ENCODE measurements around the gene PEX16.
A peak's percentile ranks its signal among the peaks of the same experiment; 100 is the strongest.

The PEX16 gene

GRCh38 chr11:45885274-45885920 lies 32.3 kb downstream of the PEX16 start, which contains the start of gene MAPK8IP1:
MAPK8IP1 (plus strand) TSS chr11:45885651; CDS start chr11:45885821, 170 bp downstream.
- DNase-seq (ENCODE audit: low spot score): peak; percentile 91
- in situ Hi-C loops (cut with MboI; ENCODE audit: low sequenced_read_pairs, unreplicated experiment): no loop called here
- TF ChIP-seq CTCF (IDR thresholded peaks at IDR 0.05; ENCODE audit: borderline replicate concordance, control extremely low read depth, extremely low read depth, insufficient read depth, missing control alignments): no peak

- no peak for DNase-seq (ENCODE audit: low spot score)
- TF ChIP-seq CTCF (IDR thresholded peaks at IDR 0.05; ENCODE audit: borderline replicate concordance, control extremely low read depth, extremely low read depth, insufficient read depth, missing control alignments): no peak
- in situ Hi-C loops (cut with MboI; ENCODE audit: low sequenced_read_pairs, unreplicated experiment): no loop called here
These were observed 33.0 kb downstream of the PEX16 start for GRCh38 chr11:45884596-45885185.

- no peak for TF ChIP-seq CTCF (IDR thresholded peaks at IDR 0.05; ENCODE audit: borderline replicate concordance, control extremely low read depth, extremely low read depth, insufficient read depth, missing control alignments)
- in situ Hi-C loops (cut with MboI; ENCODE audit: low sequenced_read_pairs, unreplicated experiment): no loop called here
- DNase-seq (ENCODE audit: low spot score): no peak
These were observed 35.8 kb downstream of the PEX16 start for GRCh38 chr11:45881708-45882368.

- no peak for TF ChIP-seq CTCF (IDR thresholded peaks at IDR 0.05; ENCODE audit: borderline replicate concordance, control extremely low read depth, extremely low read depth, insufficient read depth, missing control alignments)
- DNase-seq (ENCODE audit: low spot score): no peak
- in situ Hi-C loops (cut with MboI; ENCODE audit: low sequenced_read_pairs, unreplicated experiment): no loop called here
These were observed 36.7 kb downstream of the PEX16 start for GRCh38 chr11:45880772-45881570.

GRCh38 chr11:45879803-45880686 lies 37.6 kb downstream of the PEX16 start:
- DNase-seq (ENCODE audit: low spot score): no peak
- in situ Hi-C loops (cut with MboI; ENCODE audit: low sequenced_read_pairs, unreplicated experiment): no loop called here
- TF ChIP-seq CTCF (IDR thresholded peaks at IDR 0.05; ENCODE audit: borderline replicate concordance, control extremely low read depth, extremely low read depth, insufficient read depth, missing control alignments): no peak
